HG03469 (cell line): ENCODE data around the gene LGI4.
"Not testable (repeated sequence)": the region's sequence is repeated elsewhere in the genome, so short reads cannot be mapped to it uniquely, and the experiment has no call there.

Experiments
- ATAC-seq: cut with Tn5 transposase; IDR thresholded peaks from one replicate; pipeline ENCODE4 v1.9.1; 2021; ENCODE audit warnings: mild to moderate bottlenecking, moderate library complexity, moderate number of reproducible peaks; ENCODE audit not compliant: unreplicated experiment

LGI4 gene

DNA sequence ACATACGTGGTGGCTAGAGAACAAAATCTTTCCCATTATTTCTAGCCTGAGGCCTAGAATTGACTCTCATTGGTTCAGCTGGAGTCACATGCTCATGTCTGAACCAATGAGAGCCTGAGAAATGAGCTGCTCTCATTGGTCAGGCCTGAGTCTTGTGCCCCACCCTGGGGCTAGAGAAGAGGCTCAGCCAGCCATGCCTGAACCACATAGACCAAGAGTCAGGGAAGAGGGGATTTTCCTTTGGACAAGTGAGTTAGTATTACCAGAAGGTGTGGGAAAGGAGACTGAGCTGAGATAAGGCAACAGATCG, 26.5 kb upstream of the LGI4 start:
- ATAC-seq: no peak

DNA sequence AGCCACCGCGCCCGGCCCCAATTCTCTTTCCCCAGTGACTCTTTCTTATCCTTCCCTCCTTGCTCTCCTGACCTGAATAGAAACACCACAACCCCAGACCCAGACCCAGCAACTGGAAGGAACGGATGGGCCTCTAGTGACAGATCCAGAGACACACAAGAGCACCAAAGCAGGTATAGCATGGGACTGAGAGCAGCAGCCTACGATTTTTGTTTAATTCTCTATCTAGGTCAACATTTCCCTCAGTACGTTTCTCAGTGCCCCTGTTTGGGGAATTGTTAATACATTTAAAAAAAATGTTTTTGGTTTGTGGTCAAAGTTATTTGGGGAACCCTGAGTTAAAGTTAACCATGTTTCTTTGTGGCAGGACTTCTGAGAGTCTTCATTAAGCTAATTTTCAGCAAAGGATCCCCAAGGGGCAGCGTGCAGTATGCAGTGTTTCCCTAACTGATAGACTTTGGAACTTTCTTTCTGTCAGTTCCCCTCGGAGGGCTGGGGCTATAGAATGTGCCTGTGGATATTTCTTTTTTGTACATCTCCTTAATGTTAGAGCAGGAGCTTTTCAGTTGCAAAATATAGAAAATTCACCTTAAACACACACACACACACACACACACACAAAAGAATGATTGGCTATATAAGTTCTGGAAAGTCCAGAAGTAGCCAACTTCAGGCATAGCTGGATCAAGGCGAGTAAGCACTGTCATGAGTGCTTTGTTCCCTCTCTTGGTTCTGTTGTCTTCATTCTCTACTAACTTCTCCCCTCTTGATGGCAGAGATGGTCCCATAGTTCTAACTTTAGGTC, 26.0 kb upstream of the LGI4 start:
- no peak for ATAC-seq

DNA sequence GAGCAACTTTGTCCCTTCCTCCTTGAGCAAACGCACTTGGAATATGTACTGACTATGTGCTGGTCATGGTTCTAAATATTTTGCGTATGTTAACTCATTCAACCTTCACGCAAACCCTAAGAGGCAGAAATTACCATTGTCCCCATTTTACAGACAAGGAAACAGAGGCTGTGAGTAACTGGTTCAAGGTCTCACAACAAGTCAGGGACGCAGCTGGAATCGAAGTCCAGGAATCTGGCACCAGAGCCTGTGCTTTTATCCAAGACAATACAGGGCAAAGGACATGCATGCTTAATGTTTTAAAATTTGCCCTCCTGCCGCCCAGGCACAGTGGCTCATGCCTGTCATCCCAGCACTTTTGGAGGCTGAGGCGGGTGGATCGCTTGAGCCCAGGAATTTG, 24.7 kb upstream of the LGI4 start:
- no peak for ATAC-seq

- ATAC-seq: no peak
Observed at GRCh38 chr19:35157431-35157830, 22.6 kb upstream of the LGI4 start.

GRCh38 chr19:35156673-35157014, 21.8 kb upstream of the LGI4 start:
- no peak for ATAC-seq

- ATAC-seq: no peak
Observed at GRCh38 chr19:35155981-35156672, 21.3 kb upstream of the LGI4 start.

DNA sequence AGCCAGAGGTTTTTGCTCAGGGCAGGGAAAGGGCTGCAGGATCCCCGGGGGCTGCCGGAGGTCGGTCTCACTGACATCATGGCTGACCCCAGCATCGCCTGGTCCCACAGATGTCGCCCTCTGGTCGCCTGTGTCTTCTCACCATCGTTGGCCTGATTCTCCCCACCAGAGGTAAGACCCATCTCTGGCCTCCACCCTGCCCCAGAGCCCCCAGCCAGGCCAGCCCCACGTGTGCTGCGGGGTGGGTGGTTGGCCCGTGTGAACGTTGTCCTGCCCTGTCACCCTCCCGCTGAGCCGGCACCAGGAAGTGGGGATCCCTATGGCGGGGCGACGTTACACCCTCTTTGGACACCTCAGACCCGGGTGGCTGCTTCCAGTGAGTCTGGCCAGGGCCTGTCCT, 20.6 kb upstream of the LGI4 start:
- ATAC-seq: no peak

GRCh38 chr19:35154525-35155406, 19.9 kb upstream of the LGI4 start, which contains the start of gene FXYD5:
TSS of gene FXYD5 (plus strand) at chr19:35154735. CDS start at chr19:35155551, 816 bp downstream.
- no peak for ATAC-seq

DNA sequence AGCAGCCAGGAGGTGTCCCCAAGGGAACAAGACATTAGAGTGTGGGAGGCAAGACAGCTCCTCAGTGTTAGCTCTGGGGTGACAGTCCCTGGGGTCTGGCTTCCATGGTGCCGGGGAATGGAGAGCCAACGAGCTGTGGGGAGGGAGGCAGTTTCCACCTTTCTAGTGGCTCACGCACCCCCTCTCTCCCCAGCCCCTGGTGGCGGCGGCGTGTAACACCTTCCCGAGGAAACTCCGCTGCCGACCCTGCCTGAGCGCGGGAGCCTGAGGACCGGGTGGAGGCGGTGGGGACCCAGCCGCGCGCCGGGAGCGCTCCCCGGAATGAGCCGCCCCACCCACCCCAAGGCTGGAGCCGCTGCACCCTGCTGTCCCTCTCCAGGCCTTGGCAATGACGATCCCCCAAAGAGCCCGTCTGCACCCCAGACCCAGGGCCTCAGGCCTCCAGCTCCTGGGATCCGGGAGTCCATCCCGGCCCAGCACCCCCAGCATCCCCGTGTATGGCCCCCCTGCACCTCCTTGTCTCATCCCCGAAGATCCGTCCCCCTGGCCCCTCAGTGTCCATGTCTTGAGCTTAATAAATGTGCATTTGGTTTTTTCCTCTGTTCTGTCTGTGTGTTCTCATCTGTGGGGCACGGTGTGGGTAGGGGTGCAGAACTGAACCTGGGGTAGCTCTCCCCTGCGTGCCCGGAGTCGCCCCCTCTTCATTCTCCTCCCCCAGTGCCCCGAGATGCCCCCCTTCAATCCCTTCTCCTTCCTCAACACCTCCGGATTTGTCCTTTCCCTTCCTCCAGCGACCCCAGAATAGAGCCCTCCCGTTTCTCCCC, 19.1 kb upstream of the LGI4 start:
- no peak for ATAC-seq

DNA sequence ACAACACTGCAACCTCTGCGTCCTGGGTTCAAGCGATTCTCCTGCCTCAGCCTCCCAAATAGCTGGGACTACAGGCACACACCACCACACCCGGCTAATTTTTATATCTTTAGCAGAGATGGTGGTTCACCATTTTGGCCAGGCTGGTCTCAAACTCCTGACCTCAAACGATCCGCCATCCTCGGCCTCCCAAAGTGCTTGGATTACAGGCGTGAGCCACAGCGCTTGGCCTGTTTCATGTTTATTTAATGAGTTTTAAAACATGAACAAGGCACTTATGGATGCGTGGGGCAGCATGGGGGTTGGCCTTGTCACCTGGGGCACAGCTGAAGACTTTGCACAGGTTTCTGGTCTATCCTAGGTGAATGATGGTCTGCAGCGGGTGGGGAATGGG, 18.3 kb upstream of the LGI4 start:
- not testable (repeated sequence) for ATAC-seq

DNA sequence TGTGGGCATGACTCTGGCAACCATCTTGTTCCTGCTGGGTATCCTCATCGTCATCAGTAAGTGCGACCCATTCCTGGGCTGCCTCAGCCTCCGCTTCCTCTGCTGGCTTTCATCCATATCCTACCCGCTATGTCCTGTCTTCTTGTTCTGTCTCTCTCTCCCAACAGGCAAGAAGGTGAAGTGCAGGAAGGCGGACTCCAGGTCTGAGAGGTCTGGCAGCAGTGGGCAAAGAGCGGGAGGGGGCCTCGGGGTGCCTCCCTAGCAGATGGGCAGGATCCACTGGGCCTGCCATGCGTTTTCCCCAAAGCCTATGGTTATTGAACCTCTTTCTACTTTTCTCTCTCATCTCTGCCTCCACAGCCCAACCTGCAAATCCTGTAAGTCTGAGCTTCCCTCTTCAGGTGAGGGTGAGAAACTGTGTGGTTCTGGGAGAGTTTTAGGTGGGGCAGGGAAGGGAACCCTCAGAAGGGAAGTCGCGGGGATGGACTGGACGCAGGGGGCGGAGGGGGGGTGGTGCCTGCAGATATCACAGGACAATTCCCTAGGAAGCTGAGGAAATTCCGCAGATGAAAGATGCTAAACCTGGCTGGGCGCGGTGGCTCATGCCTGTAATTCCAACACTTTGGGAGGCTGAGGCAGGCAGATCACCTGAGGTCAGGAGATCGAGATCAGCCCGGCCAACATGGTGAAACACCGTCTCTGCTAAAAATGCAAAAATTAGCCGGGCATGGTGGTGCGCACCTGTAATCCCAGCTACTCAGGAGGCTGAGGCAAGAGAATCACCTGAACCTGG, 16.6 kb upstream of the LGI4 start:
- no peak for ATAC-seq

- ATAC-seq: no peak
Observed at GRCh38 chr19:35150445-35150844, 15.6 kb upstream of the LGI4 start.

GRCh38 chr19:35149463-35149862, 14.6 kb upstream of the LGI4 start:
- no peak for ATAC-seq

DNA sequence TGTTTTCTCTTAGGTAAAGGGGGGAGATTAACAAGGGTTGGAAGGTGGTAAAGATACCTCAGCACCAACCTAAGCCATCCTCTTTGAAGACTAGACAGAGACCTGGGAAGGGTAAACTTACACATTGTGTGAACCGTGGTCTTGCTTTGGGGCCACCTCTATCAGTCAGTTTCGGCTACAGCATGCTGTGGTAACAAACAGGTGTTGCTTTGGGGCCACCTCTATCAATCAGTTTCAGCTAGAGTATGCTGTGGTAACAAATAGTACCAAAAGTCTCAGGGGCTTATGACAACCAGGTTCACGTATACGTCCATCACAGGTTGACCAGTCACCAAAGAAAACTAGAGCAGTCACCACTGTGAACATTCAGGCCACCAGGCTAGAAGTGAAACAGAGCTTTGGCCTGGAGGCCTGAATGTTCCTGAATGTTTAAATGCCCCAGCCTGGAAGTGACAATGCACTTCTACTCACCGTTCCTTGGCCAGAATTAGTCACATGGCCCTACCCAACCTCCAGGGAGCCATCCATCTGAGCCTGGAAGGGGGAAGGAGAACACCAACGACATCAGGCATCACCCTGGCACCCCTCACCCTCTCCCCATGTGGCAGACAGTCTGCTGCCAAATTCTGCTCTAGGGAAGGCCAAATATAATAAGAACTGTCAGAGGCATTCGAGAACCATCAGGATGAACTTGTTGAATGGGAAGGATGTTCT, 12.0 kb upstream of the LGI4 start:
- no peak for ATAC-seq

DNA sequence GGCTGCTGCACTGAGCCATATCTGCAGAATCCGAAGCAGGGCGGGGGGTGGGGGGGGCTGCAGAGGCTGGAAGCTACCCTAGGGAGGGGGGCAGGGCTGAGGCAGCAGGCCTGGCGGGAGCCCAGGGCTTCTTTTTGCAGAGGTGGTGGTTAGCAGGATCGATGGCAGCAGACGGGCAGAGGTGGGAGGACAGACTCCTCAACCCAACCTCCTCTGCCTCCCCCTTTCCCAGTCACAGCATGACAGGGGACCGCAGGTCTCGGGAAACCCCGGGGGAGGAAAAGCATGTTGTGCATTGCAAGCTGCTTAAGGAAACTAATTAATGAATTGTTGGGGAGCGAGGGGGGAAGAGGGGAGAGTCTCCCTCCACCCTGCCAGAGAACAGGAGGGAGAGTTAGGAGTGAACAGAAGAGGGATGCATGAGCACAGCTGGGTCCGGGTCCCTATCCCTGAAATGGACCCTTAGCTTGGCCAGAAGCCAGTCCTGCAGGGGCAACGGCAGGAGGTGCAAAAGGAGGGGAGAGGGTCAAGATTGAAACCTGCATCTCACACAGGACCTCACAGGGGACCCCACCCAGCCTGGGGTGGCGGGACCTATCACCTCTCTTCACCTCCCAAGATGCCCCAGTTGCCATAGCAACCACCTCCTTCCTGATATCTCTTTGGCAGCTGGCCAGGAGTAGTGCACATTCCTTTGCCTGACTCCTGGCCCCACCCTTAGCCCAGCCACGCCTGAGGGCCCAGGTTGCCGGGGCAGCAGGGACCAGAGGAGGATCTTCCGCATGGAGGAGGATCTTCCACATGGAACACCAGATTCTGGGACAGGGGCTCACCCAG, 10.0 kb upstream of the LGI4 start:
- no peak for ATAC-seq

GRCh38 chr19:35144259-35144599, 9.4 kb upstream of the LGI4 start:
- ATAC-seq: no peak

GRCh38 chr19:35143818-35144217, 9.0 kb upstream of the LGI4 start:
- ATAC-seq: no peak

GRCh38 chr19:35143231-35143715, 8.4 kb upstream of the LGI4 start, which contains the start of gene FXYD7:
TSS of gene FXYD7 (plus strand) at chr19:35143255. CDS start at chr19:35143334, 79 bp downstream.
- no peak for ATAC-seq
